Cardiac ventricle fibroblast (primary cell): ENCODE measurements around the gene TF. TPM values are rescaled to one million over a fixed set of nuclear protein-coding genes. Genes with fewer than 3 reads are reported as not detected.

Experiments
- total RNA-seq: library from RNA; depleted of rRNA; stranded (reverse); fragments of >200 nt; gene quantifications from 2 replicates; pipeline ENCODE4 v1.2.3, GENCODE V29; 2015

The TF gene
- total RNA-seq = 0.10 and 0.12 TPM in 2 replicates

GRCh38 chr3:133745981-133746711 is at the start of gene TF:
Gene TF (plus strand): TSS chr3:133746393. CDS start chr3:133746441, 48 bp downstream.

GRCh38 chr3:133805702-133806475 is 59.7 kb downstream of the TF start, which contains the start of gene SRPRB:
Gene SRPRB (plus strand): TSS chr3:133805815. CDS start chr3:133805849, 34 bp downstream.

Other genes with a start within 250 kb of the TF start
- gene CDV3, start 172.7 kb upstream of the TF start, total RNA-seq = 98.5 and 106 TPM in 2 replicates
- gene TOPBP1, start 84.5 kb upstream of the TF start, total RNA-seq = 10.9 and 15.8 TPM in 2 replicates
- 37.7 and 50.8 TPM in 2 replicates for gene SRPRB, start 59.4 kb downstream of the TF start, total RNA-seq
- 0.29 and 1.7 TPM in 2 replicates for gene RAB6B, start 149.5 kb downstream of the TF start, total RNA-seq